HCT116 (cell line): ENCODE data around the gene IFT122. TPM values are rescaled to one million over a fixed set of nuclear protein-coding genes. Genes with fewer than 3 reads are reported as not detected.

ENCODE experiments used
- ATAC-seq: fragments of 200-7000 bp; cut with Tn5 transposase; 2 replicates; pipeline ENCODE4 v1.9.1; 2020; ENCODE audit warnings: mild to moderate bottlenecking, moderate library complexity
- BruUV-seq: library from RNA; stranded (reverse); fragments of 400-500 nt; replicated peaks from 2 replicates; lab custom pipeline; 2021; lab: Mats Ljungman, UMichigan
- CTCF ChIA-PET: fragments of 300-600 bp; sonication (Branson Sonifier 250); formaldehyde crosslinking; loops from one replicate; lab custom pipeline; 2021; ENCODE audit warnings: antibody characterized with exemption; lab: Charles Lee
- POLR2A ChIA-PET: fragments of 300-600, 350-600 bp; sonication (Branson Sonifier 250); formaldehyde crosslinking; loops from one replicate; lab custom pipeline; 2021; ENCODE audit warnings: antibody characterized with exemption; lab: Charles Lee
- RAD21 ChIA-PET, 2 experiments: fragments of 300-600 bp; sonication (Branson Sonifier 250); formaldehyde crosslinking; loops; one replicate each; lab custom pipeline; 2023; ENCODE audit warnings: low total read pairs in 2 of 2; ENCODE audit not compliant: uncharacterized antibody in 2 of 2, unreplicated experiment in 2 of 2, low non-redundant PET in 1 of 2; lab: Charles Lee
- DNase-seq: peaks from one replicate; pipeline ENCODE4 v3.0.0-alpha.2; 2010; ENCODE audit warnings: low read depth, low spot score
- H2AFZ ChIP-seq: fragments of 200-600 bp; shearing (Covaris generic), sonication (generic); 2 replicates; pipeline ENCODE4 v1.6.1; 2017; ENCODE audit warnings: low read depth, mixed run types, mixed read lengths, antibody characterized with exemption, low read length; ENCODE audit not compliant: poor library complexity, severe bottlenecking
- H3K27ac ChIP-seq: 2 replicates; pipeline ENCODE4 v1.5.1; 2012; ENCODE audit warnings: low read depth, low read length
- H3K27me3 ChIP-seq: fragments of 200-600 bp; sonication (generic); 2 replicates; pipeline ENCODE4 v1.6.1; 2016; ENCODE audit warnings: mixed run types, low read length, mixed read lengths; ENCODE audit not compliant: insufficient read depth
- H3K36me3 ChIP-seq, 2 experiments: fragments of 200-500 bp in 1 of 2; fragments of 200-600 bp in 1 of 2; sonication (Bioruptor generic) in 1 of 2; sonication (generic) in 1 of 2; 2 replicates each; pipeline versions ENCODE4 v1.5.1 to v1.6.1; 2014 to 2016; ENCODE audit warnings: low read length in 2 of 2, inconsistent platforms in 1 of 2, mixed read lengths in 1 of 2, mixed run types in 1 of 2; ENCODE audit not compliant: insufficient read depth in 2 of 2, control insufficient read depth in 1 of 2
- H3K4me1 ChIP-seq, 2 experiments: fragments of 200-600 bp in 1 of 2; sonication (generic) in 1 of 2; 2 replicates each; pipeline versions ENCODE4 v1.5.1 to v1.6.1; 2012 to 2017; ENCODE audit warnings: low read length in 2 of 2, inconsistent platforms in 1 of 2, mild to moderate bottlenecking in 1 of 2, mixed read lengths in 1 of 2, mixed run types in 1 of 2, moderate library complexity in 1 of 2; ENCODE audit not compliant: insufficient read depth in 2 of 2, control insufficient read depth in 1 of 2
- H3K4me2 ChIP-seq: fragments of 200-600 bp; sonication (generic); 2 replicates; pipeline ENCODE4 v1.6.1; 2017; ENCODE audit warnings: mixed run types, low read length, mixed read lengths
- H3K4me3 ChIP-seq, 2 experiments: fragments of 200-600 bp in 1 of 2; sonication (generic) in 1 of 2; replicated peaks in 1 of 2; 2 replicates each; pipeline ENCODE4 v1.5.1; 2011 to 2016; ENCODE audit warnings: low read length in 2 of 2, control low read depth in 1 of 2, low read depth in 1 of 2, mild to moderate bottlenecking in 1 of 2, mixed read lengths in 1 of 2, mixed run types in 1 of 2
- H3K79me2 ChIP-seq: fragments of 200-600 bp; sonication (generic); 2 replicates; pipeline ENCODE4 v1.6.1; 2017; ENCODE audit warnings: mild to moderate bottlenecking, mixed run types, low read length, moderate library complexity, mixed read lengths; ENCODE audit not compliant: insufficient read depth
- H3K9ac ChIP-seq: fragments of 200-600 bp; sonication (generic); 2 replicates; pipeline ENCODE4 v1.6.1; 2016; ENCODE audit warnings: low read length, mixed read lengths
- H3K9me2 ChIP-seq: fragments of 200-600 bp; sonication (generic), shearing (Covaris generic); 2 replicates; pipeline ENCODE4 v1.6.1; 2017; ENCODE audit warnings: mixed run types, mild to moderate bottlenecking, moderate library complexity; ENCODE audit not compliant: insufficient read depth
- H3K9me3 ChIP-seq, 2 experiments: fragments of 200-500 bp in 1 of 2; fragments of 200-600 bp in 1 of 2; sonication (Bioruptor generic) in 1 of 2; sonication (generic) in 1 of 2; 2 replicates each; pipeline ENCODE4 v1.6.1; 2014 to 2017; ENCODE audit warnings: low read length in 2 of 2, mixed read lengths in 2 of 2, inconsistent platforms in 1 of 2, low read depth in 1 of 2, mild to moderate bottlenecking in 1 of 2, mixed run types in 1 of 2, moderate library complexity in 1 of 2; ENCODE audit not compliant: control insufficient read depth in 1 of 2, insufficient read depth in 1 of 2
- H4K20me1 ChIP-seq: fragments of 200-600 bp; sonication (generic), shearing (Covaris generic); 2 replicates; pipeline ENCODE4 v1.6.1; 2017; ENCODE audit warnings: mixed run types, mild to moderate bottlenecking, moderate library complexity; ENCODE audit not compliant: insufficient read depth
- CEBPB ChIP-seq: IDR thresholded peaks from 2 replicates; pipeline ENCODE4 v1.6.1; 2012; ENCODE audit warnings: low read depth
- CTCF ChIP-seq, 3 experiments: fragments of 200-600 bp in 1 of 3; sonication (generic) in 1 of 3; IDR thresholded peaks in 2 of 3; conservative IDR thresholded peaks in 1 of 3; 2 replicates each; pipeline ENCODE4 v1.5.1; 2012 to 2017; ENCODE audit warnings: low read depth in 2 of 3, low read length in 2 of 3, antibody characterized with exemption in 1 of 3, borderline replicate concordance in 1 of 3, control low read depth in 1 of 3, mild to moderate bottlenecking in 1 of 3, mixed read lengths in 1 of 3, mixed run types in 1 of 3, moderate library complexity in 1 of 3; ENCODE audit not compliant: insufficient read depth in 1 of 3
- EGR1 ChIP-seq: IDR thresholded peaks from 2 replicates; pipeline ENCODE4 v1.6.1; 2012; ENCODE audit warnings: low read depth
- EZH2phosphoT487 ChIP-seq: fragments of 200-600 bp; IDR thresholded peaks from 2 replicates; pipeline ENCODE4 v1.6.1; 2018; ENCODE audit warnings: antibody characterized with exemption, borderline replicate concordance
- FOSL1 ChIP-seq: IDR thresholded peaks from 2 replicates; pipeline ENCODE4 v1.6.1; 2012; ENCODE audit warnings: low read depth
- JUND ChIP-seq: IDR thresholded peaks from 2 replicates; pipeline ENCODE4 v1.6.1; 2012
- SIN3A ChIP-seq: IDR thresholded peaks from 2 replicates; pipeline ENCODE4 v1.6.1; 2012; ENCODE audit warnings: low read depth
- ZBTB33 ChIP-seq: IDR thresholded peaks from 2 replicates; pipeline ENCODE4 v1.6.1; 2011; ENCODE audit warnings: mild to moderate bottlenecking, low read length, moderate library complexity; ENCODE audit not compliant: insufficient replicate concordance; ENCODE audit errors: extremely low read depth
- intact Hi-C: fragments of 100-400 bp; cut with micrococcal nuclease; formaldehyde crosslinking; loops from 2 replicates; pipeline ENCODE4 v1.10.0; 2022
- total RNA-seq: library from RNA; stranded (reverse); gene quantifications from one replicate; pipeline ENCODE4 v1.2.1, GENCODE V29; 2021; ENCODE audit not compliant: unreplicated experiment

Gene IFT122
- total RNA-seq, 1 experiment from 2014 or later = 21.4 TPM

- H3K9ac ChIP-seq = no peak overlapping the region
- ChIA-PET RAD21 (no interaction called here), POLR2A (interaction anchor here (1.0 kb wide), 1 partner anchor 17 kb away, joined by 3 read pairs; the partner anchor contains the start of genes IFT122 and MBD4), CTCF (no interaction called here)
- H3K79me2 ChIP-seq = no peaks in the 10 kb centered on the region
- ATAC-seq = no peak
- DNase-seq = no peak
- TF ChIP-seq CTCF (IDR thresholded peaks at IDR 0.05 in 2 of 3, conservative IDR thresholded peaks at IDR 0.05 in 1 of 3; ENCODE audit: borderline replicate concordance in 1 of 3, insufficient read depth in 1 of 3, low read depth in 2 of 3, low read length in 2 of 3) (no peak), JUND (no peak), EGR1 (no peak), SIN3A (no peak), EZH2phosphoT487 (no peak), CEBPB (no peak), FOSL1 (no peak), ZBTB33 (no peak)
- H3K9me3 ChIP-seq = no peaks in the 10 kb centered on the region
- no peaks in the 10 kb centered on the region for H3K27me3 ChIP-seq
- H3K9me2 ChIP-seq = no peaks in the 10 kb centered on the region
- H3K36me3 ChIP-seq = no peaks in the 10 kb centered on the region
- no peak overlapping the region for H3K4me3 ChIP-seq
- H2AFZ ChIP-seq = no peak overlapping the region
- no peak overlapping the region for H3K27ac ChIP-seq
- H3K4me2 ChIP-seq = no peak overlapping the region
- no TSS peak for BruUV-seq
- H3K4me1 ChIP-seq = peaks cover 0 to 17% of the 10 kb centered on the region in 2 experiments; a peak in 2 of 4 replicates
- intact Hi-C loops = no loop called here
- no peaks in the 10 kb centered on the region for H4K20me1 ChIP-seq
These were observed 17.1 kb upstream of the IFT122 start for GRCh38 chr3:129422897-129423296.
